HG03520 (cell line): ENCODE data around the gene IFT52.

Experiments
- ATAC-seq: cut with Tn5 transposase; IDR thresholded peaks from one replicate; pipeline ENCODE4 v1.9.1; 2021; ENCODE audit warnings: mild to moderate bottlenecking, moderate library complexity; ENCODE audit not compliant: unreplicated experiment

IFT52 gene

DNA sequence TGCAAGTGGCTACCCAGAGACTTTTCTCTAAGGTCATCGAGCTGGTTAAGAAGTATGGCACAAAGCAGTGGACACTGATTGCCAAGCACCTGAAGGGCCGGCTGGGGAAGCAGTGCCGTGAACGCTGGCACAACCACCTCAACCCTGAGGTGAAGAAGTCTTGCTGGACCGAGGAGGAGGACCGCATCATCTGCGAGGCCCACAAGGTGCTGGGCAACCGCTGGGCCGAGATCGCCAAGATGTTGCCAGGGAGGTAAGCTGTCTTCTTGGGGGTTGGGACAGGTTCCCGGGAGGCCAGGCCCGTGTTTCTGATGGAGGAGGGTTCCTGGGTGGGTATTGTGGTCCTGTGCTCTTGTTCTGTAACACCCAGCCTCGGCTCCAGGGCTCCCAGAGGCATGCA lies 96.1 kb downstream of the IFT52 start:
- no peak for ATAC-seq

- ATAC-seq, result no peak
Observed at GRCh38 chr20:43689165-43689564, 98.4 kb downstream of the IFT52 start.

DNA sequence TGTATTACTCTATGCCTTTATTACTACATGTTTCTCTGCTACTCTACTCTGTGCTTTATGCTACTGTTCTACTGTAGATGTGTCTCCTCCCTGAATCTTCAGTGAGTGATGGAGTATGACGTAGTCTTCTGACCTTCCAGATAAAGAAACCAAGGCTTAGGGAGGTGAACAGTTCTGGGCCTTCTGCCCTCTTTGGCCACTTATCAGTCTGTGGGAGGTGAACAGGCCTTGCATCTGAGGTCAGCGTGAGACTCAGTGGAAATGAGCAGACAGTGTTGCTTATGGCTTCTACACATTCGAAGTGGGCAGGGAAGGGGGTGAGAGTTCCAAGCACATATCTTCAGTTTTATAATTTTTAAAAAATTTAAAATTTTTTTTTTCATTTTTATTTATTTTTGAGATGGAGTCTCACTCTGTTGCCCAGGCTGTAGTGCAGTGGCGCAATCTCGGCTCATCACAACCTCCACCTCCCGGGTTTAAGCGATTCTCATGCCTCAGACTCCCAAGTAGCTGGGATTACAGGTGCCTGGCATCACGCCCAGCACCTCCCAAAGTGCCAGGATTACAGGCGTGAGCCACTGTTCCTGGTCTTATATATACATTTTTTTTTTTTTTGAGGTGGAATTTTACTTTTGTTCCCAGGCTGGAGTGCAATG lies 100.3 kb downstream of the IFT52 start:
- no peak for ATAC-seq

GRCh38 chr20:43691928-43692524 lies 101.3 kb downstream of the IFT52 start:
- ATAC-seq, result no peak

GRCh38 chr20:43694763-43695162 lies 104.0 kb downstream of the IFT52 start:
- ATAC-seq, result no peak

GRCh38 chr20:43695571-43695970 lies 104.8 kb downstream of the IFT52 start:
- no peak for ATAC-seq
